ENCODE measurements around the gene DNASE1L3.

Gene DNASE1L3

GRCh38 chr3:58176827-58177489, 33.8 kb downstream of the DNASE1L3 start:
- no peak for DNase-seq

- no peak for DNase-seq
Observed at GRCh38 chr3:58176185-58176530, 34.6 kb downstream of the DNASE1L3 start.

- DNase-seq = no peak
Observed at GRCh38 chr3:58175437-58176184, 35.2 kb downstream of the DNASE1L3 start.

GRCh38 chr3:58175187-58175436, 35.7 kb downstream of the DNASE1L3 start:
- DNase-seq = no peak

GRCh38 chr3:58173669-58174398, 36.9 kb downstream of the DNASE1L3 start:
- DNase-seq = peak; percentile 35

GRCh38 chr3:58173029-58173668, 37.6 kb downstream of the DNASE1L3 start:
- no peak for DNase-seq

- DNase-seq = no peak
Observed at GRCh38 chr3:58171126-58171525, 39.6 kb downstream of the DNASE1L3 start.

- no peak for DNase-seq
Observed at GRCh38 chr3:58170376-58170775, 40.4 kb downstream of the DNASE1L3 start.

- no peak for DNase-seq
Observed at GRCh38 chr3:58169371-58169770, 41.4 kb downstream of the DNASE1L3 start.

GRCh38 chr3:58168498-58168897, 42.3 kb downstream of the DNASE1L3 start:
- no peak for DNase-seq

- DNase-seq = peak; percentile 67
Observed at GRCh38 chr3:58167431-58168351, 43.1 kb downstream of the DNASE1L3 start.

GRCh38 chr3:58164906-58165821, 45.6 kb downstream of the DNASE1L3 start:
- no peak for DNase-seq

- no peak for DNase-seq
Observed at GRCh38 chr3:58164199-58164879, 46.4 kb downstream of the DNASE1L3 start.

- DNase-seq = no peak
Observed at GRCh38 chr3:58163234-58163633, 47.5 kb downstream of the DNASE1L3 start.

- no peak for DNase-seq
Observed at GRCh38 chr3:58161435-58162398, 49.1 kb downstream of the DNASE1L3 start.

- no peak for DNase-seq
Observed at GRCh38 chr3:58160399-58160798, 50.4 kb downstream of the DNASE1L3 start.

GRCh38 chr3:58158442-58159153, 52.2 kb downstream of the DNASE1L3 start:
- no peak for DNase-seq

GRCh38 chr3:58157700-58158099, 53.1 kb downstream of the DNASE1L3 start:
- DNase-seq = no peak

GRCh38 chr3:58155838-58156237, 54.9 kb downstream of the DNASE1L3 start:
- DNase-seq = no peak

All from activated naive CD4-positive, alpha-beta T cell treated with anti-CD3 and anti-CD28 coated beads, Interleukin-2, amount 50 U/mL, for 16 hours (primary cell).